NCI-H774 (cell line): ENCODE data around the gene NR2C1.
A peak's percentile ranks its signal among the peaks of the same experiment; 100 is the strongest.

Source experiments
- DNase-seq: peaks from one replicate; lab custom pipeline; 2025; lab: John Stamatoyannopoulos, UW

Gene NR2C1

GRCh38 chr12:95083938-95084337 is 10.5 kb upstream of the NR2C1 start:
- DNase-seq, result no peak

- no peak for DNase-seq
Measured at GRCh38 chr12:95083471-95083870, 10.1 kb upstream of the NR2C1 start.

GRCh38 chr12:95077341-95077740 is 3.9 kb upstream of the NR2C1 start:
- DNase-seq, result no peak

GRCh38 chr12:95074766-95075165 is 1.3 kb upstream of the NR2C1 start:
- DNase-seq, result no peak

GRCh38 chr12:95073698-95074520 is 491 bp upstream of the NR2C1 start:
- DNase-seq, result no peak

GRCh38 chr12:95070378-95070777 is 3.0 kb downstream of the NR2C1 start:
- DNase-seq, result no peak

GRCh38 chr12:95066091-95066855 is 7.1 kb downstream of the NR2C1 start:
- no peak for DNase-seq

- DNase-seq, result no peak
Measured at GRCh38 chr12:95060951-95061350, 12.5 kb downstream of the NR2C1 start.

- DNase-seq, result no peak
Measured at GRCh38 chr12:95059984-95060383, 13.4 kb downstream of the NR2C1 start.

GRCh38 chr12:95057424-95057823 is 16.0 kb downstream of the NR2C1 start:
- DNase-seq, result no peak

GRCh38 chr12:95055057-95055456 is 18.4 kb downstream of the NR2C1 start:
- no peak for DNase-seq

GRCh38 chr12:95054206-95054605 is 19.2 kb downstream of the NR2C1 start:
- no peak for DNase-seq

- DNase-seq, result no peak
Measured at GRCh38 chr12:95051241-95051640, 22.2 kb downstream of the NR2C1 start.

GRCh38 chr12:95037906-95038305 is 35.5 kb downstream of the NR2C1 start:
- no peak for DNase-seq

- DNase-seq, result no peak
Measured at GRCh38 chr12:95034750-95035149, 38.7 kb downstream of the NR2C1 start.

- no peak for DNase-seq
Measured at GRCh38 chr12:95022477-95022876, 50.9 kb downstream of the NR2C1 start.

- no peak for DNase-seq
Measured at GRCh38 chr12:95017482-95017881, 55.9 kb downstream of the NR2C1 start.

GRCh38 chr12:95016120-95016519 is 57.3 kb downstream of the NR2C1 start:
- DNase-seq, result no peak

- DNase-seq, result no peak
Measured at GRCh38 chr12:95014554-95014953, 58.9 kb downstream of the NR2C1 start.

- DNase-seq, result no peak
Measured at GRCh38 chr12:95006206-95006605, 67.2 kb downstream of the NR2C1 start.

- no peak for DNase-seq
Measured at GRCh38 chr12:95004610-95005009, 68.8 kb downstream of the NR2C1 start.

- DNase-seq, result no peak
Measured at GRCh38 chr12:95003921-95004272, 69.5 kb downstream of the NR2C1 start.

- DNase-seq, result peak; percentile 96
Measured at GRCh38 chr12:95003213-95003920, 70.1 kb downstream of the NR2C1 start, which contains the start of gene NDUFA12. Gene NDUFA12 (minus strand): TSS chr12:95003697. CDS start chr12:95003680, 17 bp downstream.
